T1000 (cell line): ENCODE results near the gene C2CD5.

Source experiments
- DNase-seq: peaks from one replicate; lab custom pipeline; 2025; ENCODE audit warnings: mixed read lengths; lab: John Stamatoyannopoulos, UW

The C2CD5 gene

DNA sequence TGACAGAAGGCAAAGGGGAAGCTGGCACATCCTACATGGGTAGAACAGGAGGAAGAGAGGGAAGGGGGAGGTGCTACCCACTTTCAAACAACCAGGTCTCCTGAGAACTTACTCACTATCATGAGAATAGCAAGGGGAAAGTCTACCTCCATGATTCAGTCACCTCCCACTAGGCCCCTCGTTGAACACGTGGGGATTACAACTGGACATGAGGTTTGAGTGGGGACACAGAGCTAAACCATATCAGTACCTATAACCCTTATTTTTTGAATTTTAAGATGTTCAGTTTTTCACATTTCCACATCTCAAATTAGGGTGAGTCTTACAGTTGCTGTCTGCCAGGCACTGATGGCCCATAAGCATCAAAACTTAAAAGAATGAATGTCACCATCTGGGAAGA lies 129.6 kb downstream of the C2CD5 start:
- no peak for DNase-seq

DNA sequence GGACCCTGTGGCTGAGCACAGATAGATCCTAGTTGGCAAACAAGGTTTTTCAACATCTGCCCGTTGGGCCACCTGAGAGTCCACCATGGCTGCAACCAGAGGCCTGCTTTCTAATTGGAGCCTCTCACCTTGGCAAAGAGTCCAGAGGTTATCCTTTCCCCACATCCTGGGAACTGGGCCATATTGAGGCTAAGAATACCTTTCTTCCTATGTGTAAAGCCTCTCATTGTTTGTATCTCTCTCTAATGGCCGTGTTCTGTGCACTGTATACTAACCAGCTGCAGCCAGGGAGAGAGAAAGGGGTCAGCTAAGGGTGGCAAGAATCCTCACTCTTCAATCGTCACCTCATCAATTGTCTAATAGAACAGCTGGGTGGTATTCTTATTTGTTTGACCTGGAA lies 130.8 kb downstream of the C2CD5 start:
- DNase-seq = no peak

DNA sequence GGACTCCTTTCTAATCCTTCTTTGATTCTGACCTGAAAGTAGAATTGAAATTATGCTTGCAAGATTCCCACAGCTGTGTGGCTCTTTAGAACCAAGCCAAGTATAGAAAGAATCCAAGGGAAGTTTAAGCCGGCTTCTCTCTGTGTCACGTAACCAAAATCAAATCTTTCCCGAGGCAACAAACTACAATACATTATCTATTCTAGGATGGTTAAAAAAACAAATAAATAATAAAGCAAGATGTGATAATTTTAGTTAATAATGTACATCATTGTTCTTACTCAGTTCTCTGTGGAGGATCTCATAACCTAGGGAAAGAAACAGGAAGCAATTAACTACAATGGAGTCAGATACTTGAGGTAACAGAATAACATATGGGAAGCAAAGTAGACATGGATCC lies 131.8 kb downstream of the C2CD5 start:
- no peak for DNase-seq

DNA sequence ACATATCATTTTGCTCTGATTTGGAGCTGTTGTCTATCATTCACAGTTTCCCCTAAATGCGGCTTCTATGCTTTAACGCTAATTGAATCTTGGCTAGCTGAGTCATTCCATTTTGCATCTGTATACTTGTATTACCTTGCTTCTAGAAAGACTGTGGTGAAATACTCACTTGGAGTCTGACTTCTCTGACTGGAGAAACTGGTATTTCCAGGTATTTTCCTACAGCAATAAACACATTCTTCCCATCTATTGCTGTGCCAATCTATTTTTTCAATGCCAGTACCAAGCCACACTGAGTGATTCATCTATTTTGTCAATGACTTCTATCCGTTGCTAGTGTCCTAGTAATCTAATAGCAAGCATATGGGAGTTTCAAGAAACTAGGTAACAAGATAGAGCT lies 133.9 kb downstream of the C2CD5 start:
- no peak for DNase-seq

DNA sequence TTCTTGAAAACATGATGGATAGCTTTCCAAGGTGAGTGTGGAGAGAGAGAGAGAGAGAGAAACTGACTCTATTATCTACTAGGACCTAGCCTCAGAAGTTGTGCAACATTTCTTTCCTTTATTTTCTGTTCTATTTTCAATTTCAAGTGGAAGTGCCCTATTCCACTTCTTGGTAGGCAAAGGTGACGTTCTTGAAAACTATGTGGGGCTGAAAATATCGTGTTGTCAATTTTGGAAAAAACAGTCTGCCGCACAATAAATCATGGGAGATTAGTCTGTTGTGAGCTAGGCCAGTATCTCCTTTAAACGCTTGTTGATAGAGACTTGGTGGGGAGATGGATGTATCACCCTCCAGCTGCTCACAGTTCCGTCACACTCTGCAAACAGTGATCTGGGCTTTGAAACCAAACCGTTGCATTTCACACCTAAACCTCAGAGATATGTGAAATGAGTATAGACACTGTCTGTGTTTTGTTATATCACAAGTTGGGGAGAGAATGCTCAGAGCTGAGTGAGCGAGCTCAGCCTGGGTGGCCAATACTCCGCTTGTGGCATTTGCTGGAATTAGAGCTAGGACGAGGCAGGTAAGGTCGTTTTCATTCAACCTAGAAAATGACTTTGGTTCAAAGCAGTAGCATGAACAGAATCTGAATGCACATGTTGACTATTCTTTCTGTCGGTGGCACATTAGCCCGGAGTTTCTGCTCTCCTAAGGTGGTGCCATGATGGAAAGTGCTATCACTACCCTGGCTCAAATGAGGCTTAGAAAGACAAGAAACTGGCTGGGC lies 134.8 kb downstream of the C2CD5 start:
- DNase-seq = no peak

DNA sequence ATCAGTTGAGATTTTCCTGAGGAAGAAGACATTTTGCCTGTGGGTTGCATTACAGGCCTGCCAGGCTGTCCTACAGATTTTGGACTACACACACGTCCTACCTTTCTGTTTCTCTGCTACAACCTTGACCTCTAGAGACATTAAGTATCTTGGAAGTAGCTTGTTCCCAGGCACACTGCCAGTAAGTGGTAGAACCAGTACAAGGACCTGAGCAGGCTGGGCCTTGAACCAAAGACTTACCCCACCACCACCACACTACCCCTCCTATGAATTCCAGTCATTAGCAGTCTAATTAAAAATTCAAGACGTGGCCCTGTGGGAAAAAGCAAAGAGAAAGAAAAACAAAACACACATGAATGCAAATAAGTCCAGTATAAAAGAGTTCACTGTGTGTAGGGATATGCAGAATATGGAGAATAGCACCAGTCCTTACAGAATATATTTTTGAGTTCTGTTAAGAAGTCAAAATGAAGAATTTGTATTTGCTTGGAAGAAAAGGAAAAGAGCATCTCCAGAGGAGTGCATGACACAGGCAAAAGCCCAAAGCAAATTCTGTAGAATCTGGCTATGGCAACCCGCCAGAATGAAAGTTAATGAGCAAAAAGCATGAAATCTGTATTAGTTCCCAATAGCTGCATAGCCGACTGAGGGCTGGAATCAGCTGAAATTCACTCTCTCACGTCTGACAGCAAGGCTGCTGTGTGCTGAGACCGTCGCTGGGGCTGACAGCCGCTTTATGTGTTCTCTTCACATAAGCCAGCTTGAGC lies 135.5 kb downstream of the C2CD5 start:
- no peak for DNase-seq

DNA sequence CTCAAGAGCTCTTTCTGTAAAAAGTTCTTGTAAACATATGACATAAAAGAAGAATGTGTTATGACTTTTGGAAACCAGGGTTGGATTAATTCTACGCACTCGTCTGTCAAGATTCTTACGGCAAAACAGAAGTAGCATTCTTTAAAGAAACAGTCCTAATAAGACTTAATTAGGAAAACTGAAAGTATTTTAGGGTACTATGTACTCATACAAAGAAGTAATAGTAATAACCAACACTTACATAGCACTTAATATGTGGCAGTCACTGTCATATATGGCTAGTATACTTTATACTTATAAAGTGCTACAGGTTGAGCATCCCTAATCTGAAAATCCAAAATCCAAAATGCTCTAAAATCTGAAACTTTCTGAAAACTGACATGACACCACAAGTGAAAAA lies 136.9 kb downstream of the C2CD5 start:
- DNase-seq = no peak

DNA sequence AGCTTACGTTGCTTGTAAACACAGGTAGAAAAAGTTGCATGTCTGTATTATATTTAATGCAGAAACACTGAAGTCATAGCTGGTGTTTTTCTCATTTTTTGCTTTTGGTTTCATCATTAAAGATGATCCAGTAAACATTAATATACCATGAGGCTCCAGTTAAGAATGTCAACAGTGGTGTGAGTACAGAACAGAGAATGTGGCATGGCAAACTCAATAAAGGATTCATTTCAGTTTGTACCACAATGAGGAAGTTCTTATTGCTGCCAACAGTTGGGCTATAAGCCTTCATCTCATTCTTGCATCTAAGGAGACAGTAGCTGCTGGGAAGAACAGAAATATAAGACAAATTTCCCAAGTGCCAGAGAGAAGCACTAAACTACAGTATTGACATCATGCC lies 137.7 kb downstream of the C2CD5 start:
- no peak for DNase-seq

DNA sequence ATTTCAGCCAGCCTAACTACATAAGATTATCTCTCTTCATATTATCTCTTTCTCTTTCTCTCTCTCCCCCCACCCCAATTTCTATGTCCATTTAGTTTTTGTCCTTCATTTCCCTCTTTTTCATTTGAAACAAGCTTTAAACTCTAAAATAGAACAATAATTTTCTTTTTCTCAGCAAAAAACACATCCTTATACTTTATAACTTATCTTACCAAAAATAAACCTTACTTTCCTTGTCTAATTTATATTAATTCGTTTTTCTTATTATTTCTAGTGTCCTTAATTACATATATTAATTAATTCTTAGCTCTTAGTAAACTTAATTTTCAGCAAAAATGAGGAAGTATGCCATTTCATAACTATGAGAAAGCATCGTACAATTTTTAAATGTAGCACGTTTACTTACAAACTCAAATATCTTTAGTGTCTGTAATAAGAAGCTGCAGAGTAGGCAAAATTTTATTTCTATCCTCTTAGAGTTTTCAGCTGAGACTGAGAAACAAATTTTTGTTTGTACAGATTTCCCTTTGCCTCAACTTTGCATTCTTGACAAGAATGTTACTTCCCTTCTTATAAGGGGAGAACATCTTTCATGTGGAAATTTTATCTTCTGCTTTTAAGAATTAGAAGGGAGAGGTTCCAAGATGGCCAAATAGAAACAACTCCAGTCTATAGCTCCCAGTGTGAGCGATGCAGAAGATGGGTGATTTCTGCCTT lies 144.7 kb downstream of the C2CD5 start:
- DNase-seq = no peak
